HCT116 (cell line): Measurements from ENCODE around the gene ERC2. TPM values are rescaled to one million over a fixed set of nuclear protein-coding genes. Genes with fewer than 3 reads are reported as not detected.

Experiments
- ATAC-seq: fragments of 200-7000 bp; cut with Tn5 transposase; 2 replicates; pipeline ENCODE4 v1.9.1; 2020; ENCODE audit warnings: mild to moderate bottlenecking, moderate library complexity
- BruUV-seq: library from RNA; stranded (reverse); fragments of 400-500 nt; replicated peaks from 2 replicates; lab custom pipeline; 2021; lab: Mats Ljungman, UMichigan
- CTCF ChIA-PET: fragments of 300-600 bp; sonication (Branson Sonifier 250); formaldehyde crosslinking; loops from one replicate; lab custom pipeline; 2021; ENCODE audit warnings: antibody characterized with exemption; lab: Charles Lee
- POLR2A ChIA-PET: fragments of 300-600, 350-600 bp; sonication (Branson Sonifier 250); formaldehyde crosslinking; loops from one replicate; lab custom pipeline; 2021; ENCODE audit warnings: antibody characterized with exemption; lab: Charles Lee
- RAD21 ChIA-PET, 2 experiments: fragments of 300-600 bp; sonication (Branson Sonifier 250); formaldehyde crosslinking; loops; one replicate each; lab custom pipeline; 2023; ENCODE audit warnings: low total read pairs in 2 of 2; ENCODE audit not compliant: uncharacterized antibody in 2 of 2, unreplicated experiment in 2 of 2, low non-redundant PET in 1 of 2; lab: Charles Lee
- DNase-seq: peaks from one replicate; pipeline ENCODE4 v3.0.0-alpha.2; 2010; ENCODE audit warnings: low read depth, low spot score
- H2AFZ ChIP-seq: fragments of 200-600 bp; shearing (Covaris generic), sonication (generic); 2 replicates; pipeline ENCODE4 v1.6.1; 2017; ENCODE audit warnings: low read depth, mixed run types, mixed read lengths, antibody characterized with exemption, low read length; ENCODE audit not compliant: poor library complexity, severe bottlenecking
- H3K27ac ChIP-seq: 2 replicates; pipeline ENCODE4 v1.5.1; 2012; ENCODE audit warnings: low read depth, low read length
- H3K27me3 ChIP-seq: fragments of 200-600 bp; sonication (generic); 2 replicates; pipeline ENCODE4 v1.6.1; 2016; ENCODE audit warnings: mixed run types, low read length, mixed read lengths; ENCODE audit not compliant: insufficient read depth
- H3K36me3 ChIP-seq, 2 experiments: fragments of 200-500 bp in 1 of 2; fragments of 200-600 bp in 1 of 2; sonication (Bioruptor generic) in 1 of 2; sonication (generic) in 1 of 2; 2 replicates each; pipeline versions ENCODE4 v1.5.1 to v1.6.1; 2014 to 2016; ENCODE audit warnings: low read length in 2 of 2, inconsistent platforms in 1 of 2, mixed read lengths in 1 of 2, mixed run types in 1 of 2; ENCODE audit not compliant: insufficient read depth in 2 of 2, control insufficient read depth in 1 of 2
- H3K4me1 ChIP-seq, 2 experiments: fragments of 200-600 bp in 1 of 2; sonication (generic) in 1 of 2; 2 replicates each; pipeline versions ENCODE4 v1.5.1 to v1.6.1; 2012 to 2017; ENCODE audit warnings: low read length in 2 of 2, inconsistent platforms in 1 of 2, mild to moderate bottlenecking in 1 of 2, mixed read lengths in 1 of 2, mixed run types in 1 of 2, moderate library complexity in 1 of 2; ENCODE audit not compliant: insufficient read depth in 2 of 2, control insufficient read depth in 1 of 2
- H3K4me2 ChIP-seq: fragments of 200-600 bp; sonication (generic); 2 replicates; pipeline ENCODE4 v1.6.1; 2017; ENCODE audit warnings: mixed run types, low read length, mixed read lengths
- H3K4me3 ChIP-seq, 2 experiments: fragments of 200-600 bp in 1 of 2; sonication (generic) in 1 of 2; replicated peaks in 1 of 2; 2 replicates each; pipeline ENCODE4 v1.5.1; 2011 to 2016; ENCODE audit warnings: low read length in 2 of 2, control low read depth in 1 of 2, low read depth in 1 of 2, mild to moderate bottlenecking in 1 of 2, mixed read lengths in 1 of 2, mixed run types in 1 of 2
- H3K79me2 ChIP-seq: fragments of 200-600 bp; sonication (generic); 2 replicates; pipeline ENCODE4 v1.6.1; 2017; ENCODE audit warnings: mild to moderate bottlenecking, mixed run types, low read length, moderate library complexity, mixed read lengths; ENCODE audit not compliant: insufficient read depth
- H3K9ac ChIP-seq: fragments of 200-600 bp; sonication (generic); 2 replicates; pipeline ENCODE4 v1.6.1; 2016; ENCODE audit warnings: low read length, mixed read lengths
- H3K9me2 ChIP-seq: fragments of 200-600 bp; sonication (generic), shearing (Covaris generic); 2 replicates; pipeline ENCODE4 v1.6.1; 2017; ENCODE audit warnings: mixed run types, mild to moderate bottlenecking, moderate library complexity; ENCODE audit not compliant: insufficient read depth
- H3K9me3 ChIP-seq, 2 experiments: fragments of 200-500 bp in 1 of 2; fragments of 200-600 bp in 1 of 2; sonication (Bioruptor generic) in 1 of 2; sonication (generic) in 1 of 2; 2 replicates each; pipeline ENCODE4 v1.6.1; 2014 to 2017; ENCODE audit warnings: low read length in 2 of 2, mixed read lengths in 2 of 2, inconsistent platforms in 1 of 2, low read depth in 1 of 2, mild to moderate bottlenecking in 1 of 2, mixed run types in 1 of 2, moderate library complexity in 1 of 2; ENCODE audit not compliant: control insufficient read depth in 1 of 2, insufficient read depth in 1 of 2
- H4K20me1 ChIP-seq: fragments of 200-600 bp; sonication (generic), shearing (Covaris generic); 2 replicates; pipeline ENCODE4 v1.6.1; 2017; ENCODE audit warnings: mixed run types, mild to moderate bottlenecking, moderate library complexity; ENCODE audit not compliant: insufficient read depth
- EGR1 ChIP-seq: IDR thresholded peaks from 2 replicates; pipeline ENCODE4 v1.6.1; 2012; ENCODE audit warnings: low read depth
- ELF1 ChIP-seq: IDR thresholded peaks from 2 replicates; pipeline ENCODE4 v1.6.1; 2012; ENCODE audit warnings: low read depth, borderline replicate concordance
- EZH2 ChIP-seq: fragments of 200-600 bp; sonication (generic); IDR thresholded peaks from 2 replicates; pipeline ENCODE4 v1.6.1; 2017; ENCODE audit warnings: antibody characterized with exemption, mixed run types
- FOSL1 ChIP-seq: IDR thresholded peaks from 2 replicates; pipeline ENCODE4 v1.6.1; 2012; ENCODE audit warnings: low read depth
- JUND ChIP-seq: IDR thresholded peaks from 2 replicates; pipeline ENCODE4 v1.6.1; 2012
- POLR2A ChIP-seq: IDR thresholded peaks from 2 replicates; pipeline ENCODE4 v1.7.0; 2011; ENCODE audit warnings: borderline replicate concordance; ENCODE audit not compliant: insufficient read depth, insufficient read length; ENCODE audit errors: extremely low read depth
- RAD21 ChIP-seq: IDR thresholded peaks from 2 replicates; pipeline ENCODE4 v1.6.1; 2012; ENCODE audit warnings: low read depth, mild to moderate bottlenecking
- SIN3A ChIP-seq: IDR thresholded peaks from 2 replicates; pipeline ENCODE4 v1.6.1; 2012; ENCODE audit warnings: low read depth
- SP1 ChIP-seq: IDR thresholded peaks from 2 replicates; pipeline ENCODE4 v1.6.1; 2012; ENCODE audit warnings: low read depth
- SRF ChIP-seq: IDR thresholded peaks from 2 replicates; pipeline ENCODE4 v1.6.1; 2012; ENCODE audit warnings: low read depth
- YY1 ChIP-seq: IDR thresholded peaks from 2 replicates; pipeline ENCODE4 v1.6.1; 2011; ENCODE audit warnings: low read length, low read depth, moderate library complexity, mild to moderate bottlenecking; ENCODE audit not compliant: insufficient replicate concordance; ENCODE audit errors: extremely low read depth
- intact Hi-C: fragments of 100-400 bp; cut with micrococcal nuclease; formaldehyde crosslinking; loops from 2 replicates; pipeline ENCODE4 v1.10.0; 2022
- total RNA-seq: library from RNA; stranded (reverse); gene quantifications from one replicate; pipeline ENCODE4 v1.2.1, GENCODE V29; 2021; ENCODE audit not compliant: unreplicated experiment
- TF ChIP-seq, protein P1 (sequence below): IDR thresholded peaks from 2 replicates; pipeline ENCODE4 v1.6.1; 2011; ENCODE audit warnings: mild to moderate bottlenecking, low read length, moderate library complexity; ENCODE audit not compliant: insufficient replicate concordance; ENCODE audit errors: extremely low read depth
- TF ChIP-seq, protein P2 (sequence below): IDR thresholded peaks from 2 replicates; pipeline ENCODE4 v1.6.1; 2012

Gene ERC2
- total RNA-seq, 1 experiment from 2014 or later, result not detected

- TF ChIP-seq SP1, result no peak
These were observed 701.5 kb downstream of the ERC2 start (continued) for GRCh38 chr3:55766753-55767152.

DNA sequence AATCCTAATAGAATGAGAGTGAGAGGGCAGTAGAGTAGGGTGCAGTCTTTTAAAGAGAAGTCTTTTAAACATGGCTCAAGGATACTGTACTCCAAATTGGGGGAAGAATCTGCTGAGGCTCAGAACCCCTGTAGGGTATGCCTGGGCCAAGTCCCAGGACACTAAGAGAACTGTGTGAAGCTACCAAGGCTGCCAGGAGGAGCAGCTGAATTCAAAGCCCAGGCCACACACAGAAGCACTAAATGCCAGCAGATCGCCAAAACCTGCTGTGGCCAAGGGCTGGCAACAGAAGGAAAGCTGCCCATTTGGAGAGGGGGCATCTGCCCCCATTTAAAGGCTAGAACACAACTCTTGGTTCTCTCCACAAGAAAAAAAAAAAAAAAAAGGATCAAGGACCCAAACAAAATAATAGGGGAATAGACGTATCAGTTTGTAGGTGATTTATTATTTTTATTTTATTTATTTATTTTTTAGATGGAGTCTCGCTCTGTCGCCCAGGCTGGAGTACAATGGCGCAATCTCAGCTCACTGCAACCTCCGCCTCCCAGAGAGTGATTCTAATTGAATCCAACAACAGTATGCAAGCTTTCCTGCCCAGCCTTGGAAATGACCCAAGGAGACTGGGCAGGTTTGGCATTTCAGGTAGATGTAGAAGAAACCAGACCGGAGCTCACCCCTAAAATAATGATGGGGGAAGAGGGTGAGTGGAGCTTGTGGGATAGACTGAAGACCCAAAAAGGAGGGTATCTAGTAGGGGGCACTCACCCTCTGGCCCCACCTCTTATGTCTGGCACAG lies 702.2 kb downstream of the ERC2 start:
- RAD21 ChIA-PET, result no interaction called here
- no peaks in the 10 kb centered on the region for H3K27me3 ChIP-seq
- BruUV-seq, result no TSS peak
- POLR2A ChIA-PET, result no interaction called here
- no peak overlapping the region for H2AFZ ChIP-seq
- H3K36me3 ChIP-seq, result no peaks in the 10 kb centered on the region
- H3K9ac ChIP-seq, result no peak overlapping the region
- ATAC-seq (no peak), DNase-seq (no peak)
- no peak overlapping the region for H3K4me2 ChIP-seq
- intact Hi-C loops, result no loop called here
- H3K4me3 ChIP-seq, result no peak overlapping the region
- H4K20me1 ChIP-seq, result no peaks in the 10 kb centered on the region
- H3K9me3 ChIP-seq, result no peaks in the 10 kb centered on the region; a peak in 1 of 4 replicates
- H3K27ac ChIP-seq, result no peak overlapping the region
- no peaks in the 10 kb centered on the region for H3K4me1 ChIP-seq
- H3K79me2 ChIP-seq, result no peaks in the 10 kb centered on the region
- H3K9me2 ChIP-seq, result no peaks in the 10 kb centered on the region
- CTCF ChIA-PET, result no interaction called here
- TF ChIP-seq POLR2A (no peak), FOSL1 (no peak), JUND (no peak), SRF (no peak), YY1 (no peak), EGR1 (no peak), RAD21 (no peak), EZH2 (no peak), ELF1 (no peak), SIN3A (no peak)
- TF ChIP-seq, protein P1, sequence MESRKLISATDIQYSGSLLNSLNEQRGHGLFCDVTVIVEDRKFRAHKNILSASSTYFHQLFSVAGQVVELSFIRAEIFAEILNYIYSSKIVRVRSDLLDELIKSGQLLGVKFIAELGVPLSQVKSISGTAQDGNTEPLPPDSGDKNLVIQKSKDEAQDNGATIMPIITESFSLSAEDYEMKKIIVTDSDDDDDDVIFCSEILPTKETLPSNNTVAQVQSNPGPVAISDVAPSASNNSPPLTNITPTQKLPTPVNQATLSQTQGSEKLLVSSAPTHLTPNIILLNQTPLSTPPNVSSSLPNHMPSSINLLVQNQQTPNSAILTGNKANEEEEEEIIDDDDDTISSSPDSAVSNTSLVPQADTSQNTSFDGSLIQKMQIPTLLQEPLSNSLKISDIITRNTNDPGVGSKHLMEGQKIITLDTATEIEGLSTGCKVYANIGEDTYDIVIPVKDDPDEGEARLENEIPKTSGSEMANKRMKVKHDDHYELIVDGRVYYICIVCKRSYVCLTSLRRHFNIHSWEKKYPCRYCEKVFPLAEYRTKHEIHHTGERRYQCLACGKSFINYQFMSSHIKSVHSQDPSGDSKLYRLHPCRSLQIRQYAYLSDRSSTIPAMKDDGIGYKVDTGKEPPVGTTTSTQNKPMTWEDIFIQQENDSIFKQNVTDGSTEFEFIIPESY, result no peak
- TF ChIP-seq, protein P2, sequence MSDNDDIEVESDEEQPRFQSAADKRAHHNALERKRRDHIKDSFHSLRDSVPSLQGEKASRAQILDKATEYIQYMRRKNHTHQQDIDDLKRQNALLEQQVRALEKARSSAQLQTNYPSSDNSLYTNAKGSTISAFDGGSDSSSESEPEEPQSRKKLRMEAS, result no peak
